ENCODE results near the gene ZNF470.

ZNF470 gene

DNA sequence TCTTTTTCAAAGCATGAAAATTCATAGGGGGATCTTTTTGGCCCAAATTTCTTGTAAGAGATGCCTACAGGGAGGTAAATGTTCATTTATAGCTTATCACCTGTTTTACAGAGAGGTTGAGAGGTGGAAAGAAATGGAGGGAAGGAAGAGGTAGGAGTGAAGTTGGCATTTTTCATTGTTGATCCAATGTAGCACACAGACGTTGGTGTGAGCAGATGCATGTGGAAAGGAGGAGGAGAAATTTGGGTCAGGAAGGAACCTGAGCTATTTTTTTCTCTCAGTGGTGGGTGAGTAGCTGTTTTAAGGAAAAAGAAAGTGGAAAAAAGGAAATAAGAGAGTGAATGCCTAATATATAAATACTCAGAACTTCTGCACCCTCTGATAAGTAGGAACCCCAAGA is 65.8 kb downstream of the ZNF470 start:
- Mint-ChIP-seq H3K9me3 (peaks cover 74% of the 10 kb centered on the region), H3K27ac (no peak overlapping the region), H3K27me3 (ENCODE audit: low read depth) (no peaks in the 10 kb centered on the region), H3K4me3 (no peak overlapping the region), H3K4me1 (ENCODE audit: low read depth) (no peaks in the 10 kb centered on the region), H3K36me3 (ENCODE audit: low read depth) (no peaks in the 10 kb centered on the region)

GRCh38 chr19:56637976-56638555 is 70.8 kb downstream of the ZNF470 start:
- no peaks in the 10 kb centered on the region for H3K4me1 Mint-ChIP-seq (ENCODE audit: low read depth)
- peaks cover 5% of the 10 kb centered on the region for H3K36me3 Mint-ChIP-seq (ENCODE audit: low read depth)
- H3K4me3 Mint-ChIP-seq, result no peak overlapping the region
- no peaks in the 10 kb centered on the region for H3K27me3 Mint-ChIP-seq (ENCODE audit: low read depth)
- H3K9me3 Mint-ChIP-seq, result peaks cover 62% of the 10 kb centered on the region
- no peak overlapping the region for H3K27ac Mint-ChIP-seq

Data from T-helper 1 cell treated with Interleukin-12 subunit alpha and Interleukin-12 subunit beta and Interleukin-4 antibody, amounts not matched to agents 30 μg/mL and 1 μg/mL, for 36 hours (primary cell).